Erythroblast (primary cell): ENCODE data around the gene GRK4.

Experiments used
- GATA1 ChIP-seq: IDR thresholded peaks from 2 replicates; pipeline ENCODE4 v1.6.1; 2011; ENCODE audit warnings: low read depth, mild to moderate bottlenecking, control low read depth, low read length, moderate library complexity
- POLR2A ChIP-seq: IDR thresholded peaks from 2 replicates; pipeline ENCODE4 v1.6.1; 2011; ENCODE audit warnings: mild to moderate bottlenecking, low read length

- no peak for TF ChIP-seq POLR2A
- no peak for TF ChIP-seq GATA1
These were observed 103.5 kb downstream of the GRK4 start for GRCh38 chr4:3066836-3067400.
